Measurements from ENCODE around the gene RASAL3.

DNA sequence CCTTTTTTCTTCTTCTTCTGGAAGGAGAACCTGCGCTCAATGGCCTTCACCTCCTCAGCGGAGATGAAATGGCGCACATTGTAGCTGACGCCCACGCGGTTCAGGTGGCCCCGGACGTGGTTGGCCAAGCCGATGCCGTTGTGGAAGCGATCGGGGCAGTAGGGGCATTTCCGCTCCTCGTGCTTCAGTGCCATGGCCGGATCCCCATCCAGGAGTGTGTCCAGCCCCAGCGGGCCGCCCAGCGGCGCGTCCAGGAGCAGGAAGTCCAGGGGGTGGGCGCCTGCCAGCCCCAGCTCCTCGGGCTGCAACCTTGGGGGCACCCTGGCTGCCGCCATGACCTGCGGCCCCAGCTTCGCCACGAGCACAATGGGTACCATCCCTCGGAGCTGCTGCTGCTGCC is 25.8 kb downstream of the RASAL3 start:
- TF ChIP-seq TCF4 (CRISPR knock-in tag; IDR thresholded peaks at IDR 0.05; ENCODE audit: borderline replicate concordance), result no peak
- no peak for TF ChIP-seq CREB5 (CRISPR knock-in tag; IDR thresholded peaks at IDR 0.05; ENCODE audit: low read depth)
- no peak for TF ChIP-seq RARB (CRISPR knock-in tag; IDR thresholded peaks at IDR 0.05)
- TF ChIP-seq ZC3H10 (CRISPR knock-in tag; IDR thresholded peaks at IDR 0.05), result no peak
- no peak for TF ChIP-seq ZFP3 (CRISPR knock-in tag; IDR thresholded peaks at IDR 0.05)
- TF ChIP-seq, protein P1, sequence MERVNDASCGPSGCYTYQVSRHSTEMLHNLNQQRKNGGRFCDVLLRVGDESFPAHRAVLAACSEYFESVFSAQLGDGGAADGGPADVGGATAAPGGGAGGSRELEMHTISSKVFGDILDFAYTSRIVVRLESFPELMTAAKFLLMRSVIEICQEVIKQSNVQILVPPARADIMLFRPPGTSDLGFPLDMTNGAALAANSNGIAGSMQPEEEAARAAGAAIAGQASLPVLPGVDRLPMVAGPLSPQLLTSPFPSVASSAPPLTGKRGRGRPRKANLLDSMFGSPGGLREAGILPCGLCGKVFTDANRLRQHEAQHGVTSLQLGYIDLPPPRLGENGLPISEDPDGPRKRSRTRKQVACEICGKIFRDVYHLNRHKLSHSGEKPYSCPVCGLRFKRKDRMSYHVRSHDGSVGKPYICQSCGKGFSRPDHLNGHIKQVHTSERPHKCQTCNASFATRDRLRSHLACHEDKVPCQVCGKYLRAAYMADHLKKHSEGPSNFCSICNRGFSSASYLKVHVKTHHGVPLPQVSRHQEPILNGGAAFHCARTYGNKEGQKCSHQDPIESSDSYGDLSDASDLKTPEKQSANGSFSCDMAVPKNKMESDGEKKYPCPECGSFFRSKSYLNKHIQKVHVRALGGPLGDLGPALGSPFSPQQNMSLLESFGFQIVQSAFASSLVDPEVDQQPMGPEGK (CRISPR knock-in tag; IDR thresholded peaks at IDR 0.05; ENCODE audit: borderline replicate concordance), result no peak
- TF ChIP-seq ZNF565 (CRISPR knock-in tag; conservative IDR thresholded peaks at IDR 0.05; ENCODE audit: low read depth), result no peak
- TF ChIP-seq TOX (CRISPR knock-in tag; IDR thresholded peaks at IDR 0.05; ENCODE audit: borderline replicate concordance), result no peak
- no peak for TF ChIP-seq ARNTL (CRISPR knock-in tag; IDR thresholded peaks at IDR 0.05; ENCODE audit: borderline replicate concordance, low read depth)
- TF ChIP-seq, protein P2, sequence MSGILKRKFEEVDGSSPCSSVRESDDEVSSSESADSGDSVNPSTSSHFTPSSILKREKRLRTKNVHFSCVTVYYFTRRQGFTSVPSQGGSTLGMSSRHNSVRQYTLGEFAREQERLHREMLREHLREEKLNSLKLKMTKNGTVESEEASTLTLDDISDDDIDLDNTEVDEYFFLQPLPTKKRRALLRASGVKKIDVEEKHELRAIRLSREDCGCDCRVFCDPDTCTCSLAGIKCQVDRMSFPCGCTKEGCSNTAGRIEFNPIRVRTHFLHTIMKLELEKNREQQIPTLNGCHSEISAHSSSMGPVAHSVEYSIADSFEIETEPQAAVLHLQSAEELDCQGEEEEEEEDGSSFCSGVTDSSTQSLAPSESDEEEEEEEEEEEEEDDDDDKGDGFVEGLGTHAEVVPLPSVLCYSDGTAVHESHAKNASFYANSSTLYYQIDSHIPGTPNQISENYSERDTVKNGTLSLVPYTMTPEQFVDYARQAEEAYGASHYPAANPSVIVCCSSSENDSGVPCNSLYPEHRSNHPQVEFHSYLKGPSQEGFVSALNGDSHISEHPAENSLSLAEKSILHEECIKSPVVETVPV (CRISPR knock-in tag; IDR thresholded peaks at IDR 0.05), result no peak
- TF ChIP-seq ISL1 (CRISPR knock-in tag; IDR thresholded peaks at IDR 0.05), result no peak
- TF ChIP-seq, protein P3, sequence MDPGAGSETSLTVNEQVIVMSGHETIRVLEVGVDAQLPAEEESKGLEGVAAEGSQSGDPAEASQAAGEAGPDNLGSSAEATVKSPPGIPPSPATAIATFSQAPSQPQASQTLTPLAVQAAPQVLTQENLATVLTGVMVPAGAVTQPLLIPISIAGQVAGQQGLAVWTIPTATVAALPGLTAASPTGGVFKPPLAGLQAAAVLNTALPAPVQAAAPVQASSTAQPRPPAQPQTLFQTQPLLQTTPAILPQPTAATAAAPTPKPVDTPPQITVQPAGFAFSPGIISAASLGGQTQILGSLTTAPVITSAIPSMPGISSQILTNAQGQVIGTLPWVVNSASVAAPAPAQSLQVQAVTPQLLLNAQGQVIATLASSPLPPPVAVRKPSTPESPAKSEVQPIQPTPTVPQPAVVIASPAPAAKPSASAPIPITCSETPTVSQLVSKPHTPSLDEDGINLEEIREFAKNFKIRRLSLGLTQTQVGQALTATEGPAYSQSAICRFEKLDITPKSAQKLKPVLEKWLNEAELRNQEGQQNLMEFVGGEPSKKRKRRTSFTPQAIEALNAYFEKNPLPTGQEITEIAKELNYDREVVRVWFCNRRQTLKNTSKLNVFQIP (CRISPR knock-in tag; IDR thresholded peaks at IDR 0.05; ENCODE audit: borderline replicate concordance, low read depth), result no peak
- TF ChIP-seq PPARA (CRISPR knock-in tag; IDR thresholded peaks at IDR 0.05; ENCODE audit: borderline replicate concordance), result no peak
- no peak for TF ChIP-seq OSR1 (CRISPR knock-in tag; IDR thresholded peaks at IDR 0.05)
